DND-41 (cell line): ENCODE measurements around the gene LDLR.
"Not testable (repeated sequence)": the region's sequence is repeated elsewhere in the genome, so short reads cannot be mapped to it uniquely, and the experiment has no call there.

ENCODE experiments used
- ATAC-seq: fragments of 200-7000 bp; cut with Tn5 transposase; 3 replicates; pipeline ENCODE4 v1.9.1; 2021; ENCODE audit warnings: low read depth; ENCODE audit not compliant: insufficient read depth
- DNase-seq: peaks from one replicate; pipeline ENCODE4 v3.0.0-alpha.2; 2020
- H2AFZ ChIP-seq: 2 replicates; pipeline ENCODE4 v1.6.0; 2012; ENCODE audit warnings: low read depth, low read length
- H3K27ac ChIP-seq: 2 replicates; pipeline ENCODE4 v1.5.1; 2012; ENCODE audit warnings: low read length, inconsistent platforms
- H3K27me3 ChIP-seq: fragments of 200-600 bp; sonication (generic); 2 replicates; pipeline ENCODE4 v1.6.0; 2012; ENCODE audit warnings: low read length, mild to moderate bottlenecking, inconsistent platforms; ENCODE audit not compliant: insufficient read depth, poor library complexity
- H3K36me3 ChIP-seq: 2 replicates; pipeline ENCODE4 v1.5.1; 2012; ENCODE audit warnings: low read length, inconsistent platforms; ENCODE audit not compliant: insufficient read depth
- H3K4me1 ChIP-seq: 2 replicates; pipeline ENCODE4 v1.5.1; 2012; ENCODE audit warnings: mild to moderate bottlenecking, low read length; ENCODE audit not compliant: insufficient read depth
- H3K4me2 ChIP-seq: 2 replicates; pipeline ENCODE4 v1.6.0; 2012; ENCODE audit warnings: mild to moderate bottlenecking, moderate library complexity, low read length, inconsistent platforms; ENCODE audit not compliant: insufficient read depth
- H3K4me3 ChIP-seq, 2 experiments: fragments of 200-600 bp in 1 of 2; shearing (Covaris generic) in 1 of 2; 2 replicates each; pipeline ENCODE4 v1.5.1; 2012 to 2016; ENCODE audit warnings: inconsistent platforms in 2 of 2, low read length in 2 of 2, mild to moderate bottlenecking in 2 of 2, low read depth in 1 of 2, moderate library complexity in 1 of 2
- H3K79me2 ChIP-seq: 2 replicates; pipeline ENCODE4 v1.6.0; 2012; ENCODE audit warnings: low read length, inconsistent platforms; ENCODE audit not compliant: insufficient read depth
- H3K9ac ChIP-seq: 2 replicates; pipeline ENCODE4 v1.6.0; 2012; ENCODE audit warnings: low read depth, mild to moderate bottlenecking, inconsistent platforms, low read length, moderate library complexity
- H3K9me3 ChIP-seq: 2 replicates; pipeline ENCODE4 v1.5.1; 2012; ENCODE audit warnings: low read length, moderate library complexity, mild to moderate bottlenecking, inconsistent platforms; ENCODE audit not compliant: insufficient read depth, severe bottlenecking
- H4K20me1 ChIP-seq: 2 replicates; pipeline ENCODE4 v1.6.0; 2012; ENCODE audit warnings: low read length; ENCODE audit not compliant: insufficient read depth
- CTCF ChIP-seq: IDR thresholded peaks from 2 replicates; pipeline ENCODE4 v1.5.1; 2012; ENCODE audit warnings: borderline replicate concordance, low read length, moderate library complexity, mild to moderate bottlenecking; ENCODE audit not compliant: poor library complexity, severe bottlenecking; ENCODE audit errors: extremely low read depth
- EZH2 ChIP-seq: IDR thresholded peaks from 3 replicates; pipeline ENCODE4 v1.6.1; 2012; ENCODE audit warnings: borderline replicate concordance, low read depth, mild to moderate bottlenecking, moderate library complexity, low read length, inconsistent platforms; ENCODE audit not compliant: severe bottlenecking

The LDLR gene

GRCh38 chr19:11176466-11177193 lies 87.4 kb downstream of the LDLR start:
- Histone ChIP-seq H3K27ac (no peak overlapping the region), H3K27me3 (no peaks in the 10 kb centered on the region), H2AFZ (no peak overlapping the region), H4K20me1 (no peaks in the 10 kb centered on the region), H3K4me3 (no peak overlapping the region), H3K9me3 (no peaks in the 10 kb centered on the region), H3K9ac (no peak overlapping the region), H3K4me2 (no peak overlapping the region), H3K36me3 (no peaks in the 10 kb centered on the region), H3K4me1 (no peaks in the 10 kb centered on the region), H3K79me2 (no peaks in the 10 kb centered on the region)
- TF ChIP-seq EZH2 (no peak), CTCF (no peak)
- no peak for ATAC-seq
- DNase-seq = no peak

GRCh38 chr19:11177592-11177991 lies 88.3 kb downstream of the LDLR start:
- Histone ChIP-seq H2AFZ (no peak overlapping the region), H3K4me3 (no peak overlapping the region), H3K4me2 (no peak overlapping the region), H4K20me1 (no peaks in the 10 kb centered on the region), H3K9ac (no peak overlapping the region), H3K27ac (no peak overlapping the region), H3K9me3 (no peaks in the 10 kb centered on the region), H3K4me1 (no peaks in the 10 kb centered on the region), H3K79me2 (no peaks in the 10 kb centered on the region), H3K27me3 (no peaks in the 10 kb centered on the region), H3K36me3 (no peaks in the 10 kb centered on the region)
- no peak for TF ChIP-seq EZH2
- no peak for TF ChIP-seq CTCF
- no peak for DNase-seq
- ATAC-seq = no peak

GRCh38 chr19:11179145-11179465 lies 89.8 kb downstream of the LDLR start:
- H3K27ac ChIP-seq, H3K4me1 ChIP-seq, H4K20me1 ChIP-seq, H2AFZ ChIP-seq, H3K9ac ChIP-seq, H3K4me2 ChIP-seq, H3K9me3 ChIP-seq, H3K36me3 ChIP-seq, H3K4me3 ChIP-seq, H3K79me2 ChIP-seq, DNase-seq, ATAC-seq, H3K27me3 ChIP-seq: not testable (repeated sequence)

GRCh38 chr19:11179716-11180297 lies 90.5 kb downstream of the LDLR start:
- DNase-seq = no peak
- no peaks in the 10 kb centered on the region for H3K9me3 ChIP-seq
- H3K4me3 ChIP-seq = no peak overlapping the region
- H3K36me3 ChIP-seq = no peaks in the 10 kb centered on the region
- no peak overlapping the region for H3K4me2 ChIP-seq
- H2AFZ ChIP-seq = no peak overlapping the region
- no peaks in the 10 kb centered on the region for H4K20me1 ChIP-seq
- no peak for ATAC-seq
- no peak overlapping the region for H3K27ac ChIP-seq
- no peak overlapping the region for H3K9ac ChIP-seq
- H3K27me3 ChIP-seq = no peaks in the 10 kb centered on the region
- H3K4me1 ChIP-seq = no peaks in the 10 kb centered on the region
- TF ChIP-seq EZH2 (no peak), CTCF (no peak)
- H3K79me2 ChIP-seq = no peaks in the 10 kb centered on the region
